B cell (primary cell): ENCODE data around the gene VTI1A.

Experiments
- EZH2 ChIP-seq: IDR thresholded peaks from 2 replicates; pipeline ENCODE4 v1.6.1; 2012; ENCODE audit warnings: borderline replicate concordance, low read depth, mild to moderate bottlenecking, moderate library complexity, low read length; ENCODE audit not compliant: insufficient read depth, poor library complexity, severe bottlenecking
- TF ChIP-seq, protein P1 (sequence below): fragments of 200-600 bp; IDR thresholded peaks from one replicate; pipeline ENCODE4 v1.8.0; 2022; ENCODE audit warnings: antibody characterized with exemption, mild to moderate bottlenecking

DNA sequence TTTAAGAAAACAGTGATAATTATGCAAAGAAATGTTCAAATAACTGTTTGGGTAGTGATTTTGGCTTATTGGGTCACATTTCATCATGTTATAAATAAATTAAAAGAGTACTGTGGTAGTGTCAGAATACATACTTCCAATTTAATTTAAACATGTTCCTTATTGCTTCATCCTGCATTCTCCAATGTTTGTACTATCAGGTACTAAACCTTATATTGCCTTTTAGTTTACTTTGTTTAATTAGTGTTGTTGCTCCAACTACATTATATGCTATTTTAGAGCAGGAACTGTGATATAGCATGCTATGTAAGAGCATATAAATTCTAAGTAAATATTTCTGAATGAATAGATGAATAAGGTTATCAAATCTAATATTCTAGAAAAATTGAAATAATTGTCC lies 40.9 kb downstream of the VTI1A start:
- TF ChIP-seq, protein P1, sequence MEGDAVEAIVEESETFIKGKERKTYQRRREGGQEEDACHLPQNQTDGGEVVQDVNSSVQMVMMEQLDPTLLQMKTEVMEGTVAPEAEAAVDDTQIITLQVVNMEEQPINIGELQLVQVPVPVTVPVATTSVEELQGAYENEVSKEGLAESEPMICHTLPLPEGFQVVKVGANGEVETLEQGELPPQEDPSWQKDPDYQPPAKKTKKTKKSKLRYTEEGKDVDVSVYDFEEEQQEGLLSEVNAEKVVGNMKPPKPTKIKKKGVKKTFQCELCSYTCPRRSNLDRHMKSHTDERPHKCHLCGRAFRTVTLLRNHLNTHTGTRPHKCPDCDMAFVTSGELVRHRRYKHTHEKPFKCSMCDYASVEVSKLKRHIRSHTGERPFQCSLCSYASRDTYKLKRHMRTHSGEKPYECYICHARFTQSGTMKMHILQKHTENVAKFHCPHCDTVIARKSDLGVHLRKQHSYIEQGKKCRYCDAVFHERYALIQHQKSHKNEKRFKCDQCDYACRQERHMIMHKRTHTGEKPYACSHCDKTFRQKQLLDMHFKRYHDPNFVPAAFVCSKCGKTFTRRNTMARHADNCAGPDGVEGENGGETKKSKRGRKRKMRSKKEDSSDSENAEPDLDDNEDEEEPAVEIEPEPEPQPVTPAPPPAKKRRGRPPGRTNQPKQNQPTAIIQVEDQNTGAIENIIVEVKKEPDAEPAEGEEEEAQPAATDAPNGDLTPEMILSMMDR: no peak
- no peak for TF ChIP-seq EZH2
